ENCODE data around the gene SENP1.

DNA sequence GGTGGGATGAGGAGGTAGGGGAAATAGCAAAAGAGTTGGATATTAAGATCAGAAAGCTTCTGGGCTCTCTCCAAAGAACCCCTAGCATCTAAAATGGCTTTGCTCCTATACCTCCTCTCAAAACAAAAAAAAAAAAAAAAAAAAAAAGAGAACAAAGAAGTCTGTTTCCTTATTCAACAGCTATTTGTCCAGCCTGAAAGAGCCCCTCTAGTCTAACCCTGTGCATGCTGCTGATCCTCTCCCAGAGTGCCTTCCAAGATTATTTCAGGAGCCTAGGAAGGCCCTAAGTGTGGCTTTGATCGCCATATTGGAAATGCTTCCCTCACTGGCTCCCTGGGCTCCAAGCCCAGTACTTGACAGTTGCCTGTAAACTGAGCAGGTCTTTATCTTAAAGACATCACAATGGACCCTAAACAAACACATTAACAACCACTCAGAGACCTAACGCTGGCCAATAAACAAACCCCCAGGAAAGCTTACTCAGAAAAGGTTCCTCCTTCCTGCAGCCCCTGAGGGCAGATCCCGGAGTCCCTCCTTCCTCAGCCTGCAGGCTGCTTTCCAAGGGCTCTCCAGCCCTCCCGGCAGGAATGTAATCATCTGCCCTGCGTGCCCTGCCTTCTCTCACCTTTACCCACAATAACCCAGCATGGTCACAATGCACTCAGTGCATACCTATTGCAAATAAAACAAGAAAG, 84.2 kb downstream of the SENP1 start:
- TF ChIP-seq, protein P1, sequence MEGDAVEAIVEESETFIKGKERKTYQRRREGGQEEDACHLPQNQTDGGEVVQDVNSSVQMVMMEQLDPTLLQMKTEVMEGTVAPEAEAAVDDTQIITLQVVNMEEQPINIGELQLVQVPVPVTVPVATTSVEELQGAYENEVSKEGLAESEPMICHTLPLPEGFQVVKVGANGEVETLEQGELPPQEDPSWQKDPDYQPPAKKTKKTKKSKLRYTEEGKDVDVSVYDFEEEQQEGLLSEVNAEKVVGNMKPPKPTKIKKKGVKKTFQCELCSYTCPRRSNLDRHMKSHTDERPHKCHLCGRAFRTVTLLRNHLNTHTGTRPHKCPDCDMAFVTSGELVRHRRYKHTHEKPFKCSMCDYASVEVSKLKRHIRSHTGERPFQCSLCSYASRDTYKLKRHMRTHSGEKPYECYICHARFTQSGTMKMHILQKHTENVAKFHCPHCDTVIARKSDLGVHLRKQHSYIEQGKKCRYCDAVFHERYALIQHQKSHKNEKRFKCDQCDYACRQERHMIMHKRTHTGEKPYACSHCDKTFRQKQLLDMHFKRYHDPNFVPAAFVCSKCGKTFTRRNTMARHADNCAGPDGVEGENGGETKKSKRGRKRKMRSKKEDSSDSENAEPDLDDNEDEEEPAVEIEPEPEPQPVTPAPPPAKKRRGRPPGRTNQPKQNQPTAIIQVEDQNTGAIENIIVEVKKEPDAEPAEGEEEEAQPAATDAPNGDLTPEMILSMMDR (conservative IDR thresholded peaks at IDR 0.05; ENCODE audit: low read depth, low read length): no peak
- TF ChIP-seq EZH2 (IDR thresholded peaks at IDR 0.05; ENCODE audit: borderline replicate concordance, low read depth, low read length, poor library complexity, severe bottlenecking): no peak
